IMR-90 (cell line): ENCODE results near the gene GNB5. TPM values are rescaled to one million over a fixed set of nuclear protein-coding genes. Genes with fewer than 3 reads are reported as not detected.
A peak's percentile ranks its signal among the peaks of the same experiment; 100 is the strongest.

ENCODE experiments used
- ATAC-seq: fragments of 200-7000 bp; cut with Tn5 transposase; 2 replicates; pipeline ENCODE4 v1.9.1; 2020; ENCODE audit warnings: low read depth, mild to moderate bottlenecking, moderate library complexity
- BruUV-seq: library from RNA; stranded (reverse); fragments of 400-500 nt; replicated peaks from 2 replicates; lab custom pipeline; 2021; lab: Mats Ljungman, UMichigan
- CTCF ChIA-PET: fragments of 300-600 bp; formaldehyde crosslinking; extraction: SDS; loops from one replicate; lab custom pipeline; 2021; ENCODE audit warnings: antibody characterized with exemption; lab: Yijun Ruan, JAX
- POLR2A ChIA-PET: fragments of 300-600 bp; sonication (Branson Sonifier 250); formaldehyde crosslinking; loops from one replicate; lab custom pipeline; 2022; ENCODE audit warnings: antibody characterized with exemption; ENCODE audit not compliant: unreplicated experiment; lab: Charles Lee
- DNase-seq: peaks from one replicate; pipeline ENCODE4 v3.0.0; 2013
- H2AFZ ChIP-seq: replicated peaks from 2 replicates; pipeline ENCODE3; 2013; ENCODE audit warnings: low read length, mild to moderate bottlenecking; ENCODE audit not compliant: poor library complexity
- H2AK5ac ChIP-seq: 2 replicates; pipeline ENCODE4 v1.6.1; 2013; ENCODE audit warnings: low read depth, low read length, inconsistent platforms
- H2AK9ac ChIP-seq: replicated peaks from 2 replicates; pipeline ENCODE3; 2013; ENCODE audit warnings: mild to moderate bottlenecking, low read depth, low read length, moderate library complexity; ENCODE audit not compliant: poor library complexity
- H2BK120ac ChIP-seq: 2 replicates; pipeline ENCODE4 v1.6.1; 2013; ENCODE audit warnings: low read depth, low read length, inconsistent platforms
- H2BK15ac ChIP-seq: 3 replicates; pipeline ENCODE4 v1.6.1; 2013; ENCODE audit warnings: low read depth, low read length, inconsistent platforms
- H2BK20ac ChIP-seq: 2 replicates; pipeline ENCODE4 v1.6.1; 2013; ENCODE audit warnings: low read depth, mild to moderate bottlenecking, inconsistent platforms, low read length, moderate library complexity
- H2BK5ac ChIP-seq: 2 replicates; pipeline ENCODE4 v1.6.1; 2013; ENCODE audit warnings: mild to moderate bottlenecking, low read depth, low read length, inconsistent platforms; ENCODE audit not compliant: poor library complexity, severe bottlenecking
- H3K14ac ChIP-seq: replicated peaks from 2 replicates; pipeline ENCODE4 v1.6.1; 2013; ENCODE audit warnings: low read depth, low read length, inconsistent platforms
- H3K18ac ChIP-seq: 2 replicates; pipeline ENCODE4 v1.6.1; 2013; ENCODE audit warnings: low read depth, low read length, control low read depth
- H3K23ac ChIP-seq: 2 replicates; pipeline ENCODE4 v1.6.1; 2013; ENCODE audit warnings: low read depth, low read length, inconsistent platforms
- H3K27ac ChIP-seq: 2 replicates; pipeline ENCODE4 v1.5.1; 2013; ENCODE audit warnings: mild to moderate bottlenecking, control low read depth, low read length; ENCODE audit not compliant: insufficient read depth
- H3K27me3 ChIP-seq: 2 replicates; pipeline ENCODE4 v1.6.1; 2013; ENCODE audit warnings: low read length; ENCODE audit not compliant: control insufficient read depth, insufficient read depth
- H3K36me3 ChIP-seq: 2 replicates; pipeline ENCODE4 v1.6.1; 2013; ENCODE audit warnings: low read length, mixed read lengths; ENCODE audit not compliant: control insufficient read depth, insufficient read depth
- H3K4ac ChIP-seq: 2 replicates; pipeline ENCODE4 v1.6.1; 2013; ENCODE audit warnings: low read depth, low read length, inconsistent platforms
- H3K4me1 ChIP-seq: 2 replicates; pipeline ENCODE4 v1.6.1; 2013; ENCODE audit warnings: low read length, mixed read lengths; ENCODE audit not compliant: control insufficient read depth, insufficient read depth
- H3K4me2 ChIP-seq: 2 replicates; pipeline ENCODE4 v1.6.1; 2013; ENCODE audit warnings: low read depth, mild to moderate bottlenecking, control low read depth, low read length, moderate library complexity
- H3K4me3 ChIP-seq: 2 replicates; pipeline ENCODE4 v1.5.1; 2013; ENCODE audit warnings: low read depth, mild to moderate bottlenecking, control low read depth, low read length, moderate library complexity; ENCODE audit not compliant: insufficient read depth
- H3K56ac ChIP-seq: 2 replicates; pipeline ENCODE4 v1.6.1; 2013; ENCODE audit warnings: low read length, inconsistent platforms; ENCODE audit not compliant: insufficient read depth; ENCODE audit errors: extremely low read depth
- H3K79me1 ChIP-seq, 2 experiments: 2 replicates each; pipeline ENCODE4 v1.6.1; 2013; ENCODE audit warnings: low read length in 2 of 2, inconsistent platforms in 1 of 2, low read depth in 1 of 2
- H3K9ac ChIP-seq: 2 replicates; pipeline ENCODE4 v1.6.1; 2013; ENCODE audit warnings: low read depth, low read length, control low read depth
- H3K9me1 ChIP-seq: 2 replicates; pipeline ENCODE4 v1.6.1; 2013; ENCODE audit warnings: low read length, inconsistent platforms; ENCODE audit not compliant: insufficient read depth
- H3K9me3 ChIP-seq: 2 replicates; pipeline ENCODE4 v1.6.1; 2013; ENCODE audit warnings: low read length; ENCODE audit not compliant: control insufficient read depth, insufficient read depth
- H4K20me1 ChIP-seq: 2 replicates; pipeline ENCODE4 v1.6.1; 2013; ENCODE audit warnings: low read length, inconsistent platforms; ENCODE audit not compliant: insufficient read depth
- H4K5ac ChIP-seq: 2 replicates; pipeline ENCODE4 v1.6.1; 2013; ENCODE audit warnings: mild to moderate bottlenecking, low read depth, low read length, control low read depth
- H4K8ac ChIP-seq, 2 experiments: 2 replicates each; pipeline ENCODE4 v1.6.1; 2013; ENCODE audit warnings: low read depth in 2 of 2, low read length in 2 of 2, control low read depth in 1 of 2, inconsistent platforms in 1 of 2
- H4K91ac ChIP-seq: 2 replicates; pipeline ENCODE4 v1.6.1; 2013; ENCODE audit warnings: low read depth, low read length, inconsistent platforms; ENCODE audit not compliant: insufficient read depth
- RAD21 ChIP-seq: IDR thresholded peaks from 2 replicates; pipeline ENCODE4 v1.6.1; 2012; ENCODE audit warnings: low read length, improper control_type of control experiment
- SMC3 ChIP-seq: fragments of 150-350 bp; IDR thresholded peaks from 2 replicates; pipeline ENCODE4 v1.6.1; 2016; ENCODE audit warnings: low read depth, mild to moderate bottlenecking, antibody characterized with exemption, low read length, moderate library complexity
- WGBS, 2 experiments: methylation state at CpG; one replicate each; pipeline versions ENCODE4 v1.1.5 to v1.1.7; 2013; ENCODE audit warnings: missing lambda C conversion rate in 2 of 2; ENCODE audit not compliant: insufficient read length in 1 of 2; ENCODE audit errors: extremely low coverage in 2 of 2; 5-methylcytosine and 5-hydroxymethylcytosine counted together
- dilution Hi-C: fragments of 300-500 bp; cut with HindIII; formaldehyde crosslinking; loops from one replicate; pipeline ENCODE4 v1.14.3; 2018; ENCODE audit warnings: low sequenced_read_pairs; ENCODE audit not compliant: unreplicated experiment
- in situ Hi-C: fragments of 300-500 bp; cut with MboI; formaldehyde crosslinking; loops from 3 replicates; pipeline ENCODE4 v1.14.3; 2019; ENCODE audit warnings: low sequenced_read_pairs, inconsistent platforms, mixed read lengths
- intact Hi-C: fragments of 100-400 bp; cut with micrococcal nuclease; formaldehyde crosslinking; loops from 2 replicates; pipeline ENCODE4 v1.10.0; 2022
- polyA plus RNA-seq, 3 experiments: library from polyadenylated mRNA; depleted of rRNA; stranded (reverse); fragments of >200 nt; gene quantifications; 2 replicates each; pipeline ENCODE4 v1.2.3, GENCODE V29; 2012; ENCODE audit warnings: low replicate concordance in 1 of 3
- total RNA-seq: library from RNA; depleted of rRNA; stranded (reverse); fragments of >200 nt; gene quantifications from 2 replicates; pipeline ENCODE4 v1.2.3, GENCODE V29; 2012

The GNB5 gene
- total and polyA plus RNA-seq, 2 of the 4 experiments (the other 2 are of a cell fraction) = 27.7 to 33.2 TPM

GRCh38 chr15:52105846-52106245 lies 85.3 kb downstream of the GNB5 start:
- BruUV-seq = no TSS peak
- dilution Hi-C loops (no loop called here), in situ Hi-C loops (no loop called here), intact Hi-C loops (no loop called here)
- H2AK5ac ChIP-seq = 0 out of 2 replicates have a peak overlapping the region, but pooled peaks have one; percentile 7
- H3K4me3 ChIP-seq = no peak overlapping the region
- no peak overlapping the region for H3K27ac ChIP-seq
- no peak overlapping the region for H3K23ac ChIP-seq
- H3K9me3 ChIP-seq = no peaks in the 10 kb centered on the region
- H3K4ac ChIP-seq = no peak overlapping the region
- H4K8ac ChIP-seq = no peak overlapping the region
- no peak overlapping the region for H4K5ac ChIP-seq
- no peak overlapping the region for H4K91ac ChIP-seq
- H2BK15ac ChIP-seq = no peak overlapping the region
- no peak overlapping the region for H3K56ac ChIP-seq
- no peak for DNase-seq
- 0 out of 4 replicates have a peak, but pooled peaks cover 0 to 4% of the 10 kb centered on the region in 2 experiments for H3K79me1 ChIP-seq
- no peak for ATAC-seq
- H2BK120ac ChIP-seq = no peak overlapping the region
- no CpG with 5 or more reads among the region's 2 CpGs for WGBS, 2 experiments
- H2BK20ac ChIP-seq = no peak overlapping the region
- peaks cover 6% of the 10 kb centered on the region for H3K9me1 ChIP-seq
- H2AK9ac ChIP-seq = no peak overlapping the region
- H3K14ac ChIP-seq = no peak overlapping the region
- no peak overlapping the region for H3K4me2 ChIP-seq
- H3K18ac ChIP-seq = no peak overlapping the region
- no peak overlapping the region for H2AFZ ChIP-seq
- no peaks in the 10 kb centered on the region for H4K20me1 ChIP-seq
- no peak overlapping the region for H3K9ac ChIP-seq
- CTCF ChIA-PET = no interaction called here
- no peaks in the 10 kb centered on the region for H3K36me3 ChIP-seq
- H2BK5ac ChIP-seq = no peak overlapping the region
- peaks cover 7% of the 10 kb centered on the region for H3K4me1 ChIP-seq
- peaks cover 11% of the 10 kb centered on the region for H3K27me3 ChIP-seq
- TF ChIP-seq SMC3 = no peak
- no peak for TF ChIP-seq RAD21
- POLR2A ChIA-PET = no interaction called here
